ENCODE results near the gene LSM14A.
"Not testable (repeated sequence)": the region's sequence is repeated elsewhere in the genome, so short reads cannot be mapped to it uniquely, and the experiment has no call there.

The LSM14A gene

GRCh38 chr19:34159541-34159940 lies 12.8 kb upstream of the LSM14A start:
- DNase-seq = not testable (repeated sequence)

GRCh38 chr19:34161902-34162301 lies 10.4 kb upstream of the LSM14A start:
- DNase-seq = not testable (repeated sequence)

- no peak for DNase-seq
Measured at GRCh38 chr19:34165295-34165738, 7.0 kb upstream of the LSM14A start.

- DNase-seq = not testable (repeated sequence)
Measured at GRCh38 chr19:34169475-34170199, 2.7 kb upstream of the LSM14A start.

GRCh38 chr19:34171539-34171876 lies 796 bp upstream of the LSM14A start:
- no peak for DNase-seq

- no peak for DNase-seq
Measured at GRCh38 chr19:34172661-34173192, 423 bp downstream of the LSM14A start.

GRCh38 chr19:34173193-34173956 lies 1.1 kb downstream of the LSM14A start:
- DNase-seq = peak; percentile 26

GRCh38 chr19:34175173-34175572 lies 2.9 kb downstream of the LSM14A start:
- not testable (repeated sequence) for DNase-seq

GRCh38 chr19:34176581-34176980 lies 4.3 kb downstream of the LSM14A start:
- DNase-seq = no peak

- peak; percentile 14 for DNase-seq
Measured at GRCh38 chr19:34178274-34178610, 5.9 kb downstream of the LSM14A start.

GRCh38 chr19:34179066-34179465 lies 6.8 kb downstream of the LSM14A start:
- DNase-seq = no peak

GRCh38 chr19:34180273-34180672 lies 8.0 kb downstream of the LSM14A start:
- no peak for DNase-seq

GRCh38 chr19:34180709-34181108 lies 8.4 kb downstream of the LSM14A start:
- no peak for DNase-seq

- DNase-seq = no peak
Measured at GRCh38 chr19:34181111-34181864, 9.0 kb downstream of the LSM14A start.

- DNase-seq = no peak
Measured at GRCh38 chr19:34182125-34182524, 9.8 kb downstream of the LSM14A start.

- peak; percentile 17 for DNase-seq
Measured at GRCh38 chr19:34184880-34185491, 12.7 kb downstream of the LSM14A start.

GRCh38 chr19:34186205-34186604 lies 13.9 kb downstream of the LSM14A start:
- no peak for DNase-seq

- no peak for DNase-seq
Measured at GRCh38 chr19:34187011-34187410, 14.7 kb downstream of the LSM14A start.

- no peak for DNase-seq
Measured at GRCh38 chr19:34188408-34188807, 16.1 kb downstream of the LSM14A start.

GRCh38 chr19:34189199-34189916 lies 17.1 kb downstream of the LSM14A start:
- no peak for DNase-seq

- DNase-seq = no peak
Measured at GRCh38 chr19:34189917-34190425, 17.7 kb downstream of the LSM14A start.

GRCh38 chr19:34191355-34191962 lies 19.2 kb downstream of the LSM14A start:
- no peak for DNase-seq

Data from CD4-positive, alpha-beta T cell treated with Interleukin-4 for 4 hours (primary cell).